H1 (cell line): ENCODE data around the gene DSCAM. TPM values are rescaled to one million over a fixed set of nuclear protein-coding genes. Genes with fewer than 3 reads are reported as not detected.

ENCODE experiments used
- CTCF ChIA-PET: fragments of 300-600 bp; sonication (Branson Sonifier 250); formaldehyde crosslinking; loops from one replicate; lab custom pipeline; 2021; ENCODE audit not compliant: partially characterized antibody; lab: Charles Lee
- POLR2A ChIA-PET: fragments of 300-600 bp; sonication (Branson Sonifier 250); formaldehyde crosslinking; loops from one replicate; lab custom pipeline; 2021; ENCODE audit warnings: inconsistent platforms; ENCODE audit not compliant: partially characterized antibody; lab: Charles Lee
- DNase-seq, 2 experiments: peaks; one replicate each; pipeline versions ENCODE4 v3.0.0 to v3.0.0-alpha.2; 2010 to 2022; ENCODE audit warnings: low spot score in 2 of 2, low read depth in 1 of 2, mixed read lengths in 1 of 2
- FAIRE-seq: peaks from 2 replicates; lab custom pipeline; 2011; peaks lifted over from hg19 to GRCh38; lab: Jason Lieb, UNC
- H2AFZ ChIP-seq: 2 replicates; pipeline ENCODE4 v1.8.1; 2012; ENCODE audit warnings: low read length, inconsistent platforms
- H2AK5ac ChIP-seq: 2 replicates; pipeline ENCODE4 v1.6.1; 2013; ENCODE audit warnings: low read depth, low read length
- H2BK120ac ChIP-seq: replicated peaks from 2 replicates; pipeline ENCODE3; 2013; ENCODE audit warnings: low read depth, low read length, inconsistent platforms
- H2BK12ac ChIP-seq: 2 replicates; pipeline ENCODE4 v1.6.1; 2013; ENCODE audit warnings: low read depth, low read length
- H2BK15ac ChIP-seq: 2 replicates; pipeline ENCODE4 v1.6.1; 2013; ENCODE audit warnings: low read length
- H2BK20ac ChIP-seq: 2 replicates; pipeline ENCODE4 v1.6.1; 2013; ENCODE audit warnings: low read length
- H2BK5ac ChIP-seq: 2 replicates; pipeline ENCODE4 v1.6.1; 2013; ENCODE audit warnings: low read depth, low read length
- H3K14ac ChIP-seq: 2 replicates; pipeline ENCODE4 v1.6.1; 2013; ENCODE audit warnings: inconsistent platforms; ENCODE audit not compliant: insufficient read length
- H3K18ac ChIP-seq: 2 replicates; pipeline ENCODE4 v1.6.1; 2013; ENCODE audit warnings: low read length; ENCODE audit errors: extremely low read depth
- H3K23ac ChIP-seq: 2 replicates; pipeline ENCODE4 v1.6.1; 2013; ENCODE audit warnings: inconsistent platforms; ENCODE audit not compliant: insufficient read length
- H3K23me2 ChIP-seq: 2 replicates; pipeline ENCODE4 v1.6.1; 2013; ENCODE audit warnings: low read depth, low read length
- H3K27ac ChIP-seq: 2 replicates; pipeline ENCODE4 v1.6.1; 2011; ENCODE audit warnings: low read depth, low read length, inconsistent platforms
- H3K27me3 ChIP-seq, 4 experiments: replicated peaks in 1 of 4; 1 replicate in 1 of 4; 2 replicates in 3 of 4; pipeline versions ENCODE4 v1.6.1 to v1.8.1; 2011 to 2013; ENCODE audit warnings: low read length in 3 of 4, mild to moderate bottlenecking in 3 of 4, inconsistent platforms in 2 of 4, mixed read lengths in 2 of 4, moderate library complexity in 1 of 4; ENCODE audit not compliant: control insufficient read depth in 3 of 4, insufficient read depth in 3 of 4; ENCODE audit errors: extremely low read depth in 1 of 4
- H3K36me3 ChIP-seq, 4 experiments: 2 replicates each; pipeline versions ENCODE4 v1.6.1 to v1.8.1; 2011 to 2013; ENCODE audit warnings: mild to moderate bottlenecking in 4 of 4, low read length in 3 of 4, moderate library complexity in 2 of 4, control low read depth in 1 of 4, inconsistent platforms in 1 of 4; ENCODE audit not compliant: insufficient read depth in 4 of 4, control insufficient read depth in 2 of 4
- H3K4ac ChIP-seq: replicated peaks from 2 replicates; pipeline ENCODE3; 2013; ENCODE audit warnings: low read length, low read depth, mixed read lengths, inconsistent platforms; ENCODE audit not compliant: insufficient read length
- H3K4me1 ChIP-seq, 4 experiments: replicated peaks in 1 of 4; 1 replicate in 1 of 4; 2 replicates in 3 of 4; pipeline versions ENCODE4 v1.6.1 to v1.8.1; 2011 to 2013; ENCODE audit warnings: low read length in 3 of 4, inconsistent platforms in 2 of 4, mixed read lengths in 1 of 4; ENCODE audit not compliant: insufficient read depth in 4 of 4, control insufficient read depth in 3 of 4
- H3K4me2 ChIP-seq, 2 experiments: 2 replicates each; pipeline versions ENCODE4 v1.6.1 to v1.8.1; 2011 to 2013; ENCODE audit warnings: low read depth in 2 of 2, low read length in 2 of 2, control low read depth in 1 of 2, inconsistent platforms in 1 of 2, mild to moderate bottlenecking in 1 of 2; ENCODE audit not compliant: insufficient read depth in 1 of 2
- H3K4me3 ChIP-seq, 4 experiments: fragments of 200-600, 300-600 bp in 1 of 4; sonication (generic), shearing (Covaris generic), sonication (Bioruptor Twin) in 1 of 4; 2 replicates each; pipeline versions ENCODE4 v1.5.1 to v1.8.1; 2011 to 2016; ENCODE audit warnings: low read length in 4 of 4, low read depth in 3 of 4, control low read depth in 2 of 4, inconsistent platforms in 2 of 4, mild to moderate bottlenecking in 2 of 4, mixed read lengths in 1 of 4, moderate library complexity in 1 of 4; ENCODE audit not compliant: insufficient read depth in 2 of 4; ENCODE audit errors: extremely low read depth in 1 of 4
- H3K56ac ChIP-seq: replicated peaks from 2 replicates; pipeline ENCODE3; 2013; ENCODE audit warnings: low read depth, mild to moderate bottlenecking, mixed read lengths, low read length, inconsistent platforms; ENCODE audit not compliant: insufficient read length
- H3K79me1 ChIP-seq: 2 replicates; pipeline ENCODE4 v1.6.1; 2013; ENCODE audit warnings: low read depth, low read length, control low read depth
- H3K79me2 ChIP-seq, 2 experiments: 2 replicates each; pipeline versions ENCODE4 v1.6.1 to v1.8.1; 2012 to 2013; ENCODE audit warnings: low read length in 2 of 2, mild to moderate bottlenecking in 2 of 2, inconsistent platforms in 1 of 2; ENCODE audit not compliant: insufficient read depth in 2 of 2, control insufficient read depth in 1 of 2
- H3K9ac ChIP-seq, 4 experiments: replicated peaks in 1 of 4; 1 replicate in 1 of 4; 2 replicates in 3 of 4; pipeline versions ENCODE4 v1.6.1 to v1.8.1; 2011 to 2013; ENCODE audit warnings: low read depth in 3 of 4, low read length in 3 of 4, control low read depth in 2 of 4, mild to moderate bottlenecking in 2 of 4, moderate library complexity in 2 of 4, inconsistent platforms in 1 of 4; ENCODE audit errors: extremely low read depth in 1 of 4
- H3K9me3 ChIP-seq, 2 experiments: 2 replicates each; pipeline versions ENCODE4 v1.6.1 to v1.8.1; 2012 to 2013; ENCODE audit warnings: mild to moderate bottlenecking in 2 of 2, moderate library complexity in 2 of 2, control low read depth in 1 of 2, inconsistent platforms in 1 of 2, low read depth in 1 of 2, low read length in 1 of 2, mixed read lengths in 1 of 2; ENCODE audit not compliant: insufficient read depth in 2 of 2
- H4K20me1 ChIP-seq, 2 experiments: replicated peaks in 1 of 2; 2 replicates each; pipeline versions ENCODE3 to v1.8.1; 2011 to 2013; ENCODE audit warnings: inconsistent platforms in 2 of 2, low read length in 2 of 2, mild to moderate bottlenecking in 1 of 2; ENCODE audit not compliant: insufficient read depth in 2 of 2, control insufficient read depth in 1 of 2
- H4K5ac ChIP-seq: 2 replicates; pipeline ENCODE4 v1.6.1; 2013; ENCODE audit warnings: low read length, low read depth, mixed read lengths, inconsistent platforms; ENCODE audit not compliant: insufficient read length
- H4K8ac ChIP-seq: 2 replicates; pipeline ENCODE4 v1.8.0; 2013; ENCODE audit warnings: mild to moderate bottlenecking, moderate library complexity, low read length, inconsistent platforms; ENCODE audit not compliant: insufficient read depth; ENCODE audit errors: extremely low read depth
- H4K91ac ChIP-seq: replicated peaks from 2 replicates; pipeline ENCODE3; 2013; ENCODE audit warnings: low read length, mixed read lengths, inconsistent platforms; ENCODE audit not compliant: insufficient read length
- CBX5 ChIP-seq: fragments of 300-800, 300-1000 bp; sonication (generic); IDR thresholded peaks from 2 replicates; pipeline ENCODE4 v1.7.1; 2016; ENCODE audit warnings: antibody characterized with exemption, low read length, low read depth
- CHD1 ChIP-seq: IDR thresholded peaks from 2 replicates; pipeline ENCODE4 v1.6.1; 2012; ENCODE audit warnings: low read depth, low read length, improper control_type of control experiment
- GTF2F1 ChIP-seq: IDR thresholded peaks from 2 replicates; pipeline ENCODE4 v1.6.1; 2012; ENCODE audit warnings: low read depth, low read length, improper control_type of control experiment, borderline replicate concordance
- WGBS, 2 experiments: shearing (Covaris generic) in 1 of 2; methylation state at CpG; one replicate each; pipeline versions ENCODE4 v1.1.6 to v1.1.7; 2013 to 2015; ENCODE audit warnings: low lambda C conversion rate in 2 of 2, mixed read lengths in 2 of 2, inconsistent platforms in 1 of 2, low coverage in 1 of 2, missing lambda C conversion rate in 1 of 2; ENCODE audit not compliant: insufficient replicate concordance in 2 of 2, insufficient coverage in 1 of 2, insufficient read length in 1 of 2; ENCODE audit errors: extremely low coverage in 1 of 2, missing lambda C conversion rate in 1 of 2; 5-methylcytosine and 5-hydroxymethylcytosine counted together
- polyA plus RNA-seq, 7 experiments: library from polyadenylated mRNA; depleted of rRNA in 3 of 7; stranded (reverse) in 5 of 7; unstranded in 2 of 7; fragments of >200 nt in 5 of 7; fragments of 200-250 nt in 2 of 7; gene quantifications; 1 replicate in 5 of 7; 2 replicates in 1 of 7; 4 replicates in 1 of 7; pipeline versions ENCODE4 v1.2.1 to v1.2.3, GENCODE V29; 2011 to 2013; ENCODE audit warnings: missing spikeins in 2 of 7, mixed read lengths in 2 of 7
- total RNA-seq: library from RNA; stranded (reverse); fragmentation: NEBNext Ultra II Directional; extraction: Animal tissue kit (Norgen Biotek cat#: 25700); gene quantifications from 2 replicates; pipeline ENCODE4 v1.2.1, GENCODE V29; 2021
- TF ChIP-seq, protein P1 (sequence below): IDR thresholded peaks from 2 replicates; pipeline ENCODE4 v1.6.1; 2012; ENCODE audit warnings: low read length, inconsistent platforms

The DSCAM gene
- total and polyA plus RNA-seq, 2 of the 8 experiments (the other 6 are each of a cell fraction or from before 2014, with no cell fraction given) = 0.02 to 0.15 TPM

DNA sequence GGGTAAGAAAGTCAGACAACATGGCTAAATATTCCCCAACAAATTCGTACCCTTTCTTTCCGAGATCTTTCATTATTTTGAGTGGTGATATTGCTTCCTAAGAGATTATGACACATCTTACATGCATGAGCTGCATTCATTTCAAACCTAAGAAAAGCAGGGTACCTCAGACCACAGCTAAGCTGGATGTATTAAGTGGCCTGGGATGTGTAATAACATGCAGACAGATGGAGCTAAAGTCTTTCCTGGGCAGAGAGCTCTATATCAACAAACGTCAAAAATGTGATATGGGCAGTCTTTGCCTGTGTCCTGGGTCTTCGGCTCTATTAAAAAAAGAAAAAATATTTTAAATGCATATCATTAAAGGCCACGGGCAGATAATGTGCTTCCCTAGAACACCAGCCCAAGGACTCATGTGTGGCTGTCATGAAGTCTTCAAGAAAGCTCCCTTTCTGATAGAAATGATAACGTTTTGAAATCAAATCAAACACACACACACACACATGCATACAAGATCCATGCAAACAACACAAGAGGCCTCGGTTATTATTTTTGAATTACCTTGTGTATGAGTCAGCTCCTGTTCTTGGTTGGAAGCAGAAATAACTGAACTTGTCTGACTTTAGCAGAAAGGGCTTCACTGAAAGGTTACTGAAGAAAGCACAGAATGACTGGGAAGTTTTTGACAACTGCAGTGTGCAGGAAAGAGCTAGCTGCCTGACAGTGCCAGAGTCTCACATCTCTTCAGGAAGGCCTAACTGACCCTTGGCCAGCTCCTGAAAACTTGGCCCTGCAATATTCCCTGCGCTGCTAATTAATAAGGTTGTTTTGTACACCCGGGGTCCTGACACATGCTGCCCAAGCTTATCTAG is 231.2 kb downstream of the DSCAM start:
- Histone ChIP-seq H2BK15ac (no peak overlapping the region), H3K4me2 (no peak overlapping the region), H3K27ac (no peak overlapping the region), H3K79me1 (no peaks in the 10 kb centered on the region), H3K18ac (no peak overlapping the region), H4K8ac (no peak overlapping the region), H2AFZ (no peak overlapping the region), H2AK5ac (no peak overlapping the region), H3K4me3 (no peak overlapping the region), H3K79me2 (no peaks in the 10 kb centered on the region), H3K27me3 (no peaks in the 10 kb centered on the region), H4K20me1 (no peaks in the 10 kb centered on the region), H3K36me3 (no peaks in the 10 kb centered on the region), H3K23ac (no peak overlapping the region), H3K56ac (no peak overlapping the region), H3K4ac (no peak overlapping the region), H3K9ac (no peak overlapping the region), H4K91ac (no peak overlapping the region), H2BK5ac (no peak overlapping the region), H4K5ac (no peak overlapping the region), H2BK20ac (no peak overlapping the region), H3K9me3 (no peaks in the 10 kb centered on the region), H2BK12ac (no peak overlapping the region), H3K14ac (no peak overlapping the region), H3K4me1 (peaks cover 0 to 3% (median 1%) of the 10 kb centered on the region in 4 experiments; a peak in 2 of 7 replicates), H2BK120ac (no peak overlapping the region), H3K23me2 (no peaks in the 10 kb centered on the region)
- WGBS, 2 experiments = 93% methylated on average over 9 of the region's 9 CpGs; no CpG with 5 or more reads in 1 of the 2 experiments
- TF ChIP-seq, protein P1, sequence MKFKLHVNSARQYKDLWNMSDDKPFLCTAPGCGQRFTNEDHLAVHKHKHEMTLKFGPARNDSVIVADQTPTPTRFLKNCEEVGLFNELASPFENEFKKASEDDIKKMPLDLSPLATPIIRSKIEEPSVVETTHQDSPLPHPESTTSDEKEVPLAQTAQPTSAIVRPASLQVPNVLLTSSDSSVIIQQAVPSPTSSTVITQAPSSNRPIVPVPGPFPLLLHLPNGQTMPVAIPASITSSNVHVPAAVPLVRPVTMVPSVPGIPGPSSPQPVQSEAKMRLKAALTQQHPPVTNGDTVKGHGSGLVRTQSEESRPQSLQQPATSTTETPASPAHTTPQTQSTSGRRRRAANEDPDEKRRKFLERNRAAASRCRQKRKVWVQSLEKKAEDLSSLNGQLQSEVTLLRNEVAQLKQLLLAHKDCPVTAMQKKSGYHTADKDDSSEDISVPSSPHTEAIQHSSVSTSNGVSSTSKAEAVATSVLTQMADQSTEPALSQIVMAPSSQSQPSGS = no peak
- TF ChIP-seq GTF2F1 (no peak), CHD1 (no peak), CBX5 (no peak)
- DNase-seq = no peak
- FAIRE-seq = no peak
- ChIA-PET POLR2A (no interaction called here), CTCF (interaction anchor here (0.9 to 1.3 kb wide), 5 partner anchors 11 to 481 kb away, joined by 3 to 5 read pairs (median 4); no protein-coding TSS in a partner anchor)
